H1 (cell line): ENCODE data around the gene ALK. TPM values are rescaled to one million over a fixed set of nuclear protein-coding genes. Genes with fewer than 3 reads are reported as not detected.

Source experiments
- ASH2L ChIP-seq: fragments of 200-600, 300-600 bp; sonication (generic); IDR thresholded peaks from one replicate; pipeline ENCODE4 v1.7.1; 2017; ENCODE audit warnings: low read length
- CHD1 ChIP-seq: IDR thresholded peaks from 2 replicates; pipeline ENCODE4 v1.6.1; 2012; ENCODE audit warnings: low read depth, low read length, improper control_type of control experiment
- CHD2 ChIP-seq: IDR thresholded peaks from 2 replicates; pipeline ENCODE4 v1.6.1; 2012; ENCODE audit warnings: low read length, improper control_type of control experiment
- HDAC6 ChIP-seq: IDR thresholded peaks from one replicate; pipeline ENCODE4 v1.7.1; 2012; ENCODE audit warnings: low read depth, mild to moderate bottlenecking, inconsistent platforms, low read length, moderate library complexity
- SP2 ChIP-seq: IDR thresholded peaks from 2 replicates; pipeline ENCODE4 v1.6.1; 2012; ENCODE audit warnings: mild to moderate bottlenecking, low read length, inconsistent platforms
- polyA plus RNA-seq, 7 experiments: library from polyadenylated mRNA; depleted of rRNA in 3 of 7; stranded (reverse) in 5 of 7; unstranded in 2 of 7; fragments of >200 nt in 5 of 7; fragments of 200-250 nt in 2 of 7; gene quantifications; 1 replicate in 5 of 7; 2 replicates in 1 of 7; 4 replicates in 1 of 7; pipeline versions ENCODE4 v1.2.1 to v1.2.3, GENCODE V29; 2011 to 2013; ENCODE audit warnings: missing spikeins in 2 of 7, mixed read lengths in 2 of 7
- total RNA-seq: library from RNA; stranded (reverse); fragmentation: NEBNext Ultra II Directional; extraction: Animal tissue kit (Norgen Biotek cat#: 25700); gene quantifications from 2 replicates; pipeline ENCODE4 v1.2.1, GENCODE V29; 2021
- TF ChIP-seq, protein P1 (sequence below): IDR thresholded peaks from 2 replicates; pipeline ENCODE4 v1.6.1; 2011; ENCODE audit warnings: low read depth, mild to moderate bottlenecking, low read length; ENCODE audit not compliant: insufficient read depth

ALK gene
- total and polyA plus RNA-seq, 2 of the 8 experiments (the other 6 are each of a cell fraction or from before 2014, with no cell fraction given): 0.02 to 0.09 TPM

DNA sequence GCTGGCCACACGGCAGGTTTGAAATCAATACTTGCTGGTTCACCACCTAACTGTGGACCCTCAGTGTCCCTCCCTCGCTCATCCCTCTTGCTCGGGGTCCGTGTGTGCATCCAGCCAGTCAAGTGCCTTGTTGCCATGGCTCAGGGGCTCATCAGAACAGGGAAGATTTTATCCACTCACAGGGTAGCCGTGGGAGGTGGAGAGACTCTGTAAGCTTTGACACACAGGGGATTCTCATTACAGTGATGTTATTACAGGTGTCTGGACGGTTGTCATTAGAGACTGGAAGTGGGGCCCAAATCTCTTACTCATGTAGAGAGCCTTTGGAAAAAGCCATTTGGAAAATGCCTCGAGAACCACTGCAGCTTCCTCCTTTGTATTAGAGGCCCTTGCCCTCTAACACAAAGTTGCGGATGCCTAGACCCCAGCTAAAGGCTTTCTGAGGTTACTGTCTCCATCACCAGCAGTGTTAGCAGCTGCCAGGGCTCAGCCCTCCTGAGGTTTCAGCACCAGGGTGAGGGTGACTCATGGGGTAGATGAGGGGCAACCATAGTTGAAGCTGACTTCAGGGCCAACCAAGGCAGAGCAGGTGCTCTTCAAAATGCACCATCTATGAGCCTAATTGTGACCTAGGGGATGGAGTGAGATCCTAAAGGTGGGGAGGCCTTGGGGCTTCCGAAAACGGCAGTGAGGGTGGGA lies 610.6 kb downstream of the ALK start (continued):
- TF ChIP-seq CHD1 (no peak), CHD2 (no peak), ASH2L (no peak), HDAC6 (no peak), SP2 (no peak)
- TF ChIP-seq, protein P1, sequence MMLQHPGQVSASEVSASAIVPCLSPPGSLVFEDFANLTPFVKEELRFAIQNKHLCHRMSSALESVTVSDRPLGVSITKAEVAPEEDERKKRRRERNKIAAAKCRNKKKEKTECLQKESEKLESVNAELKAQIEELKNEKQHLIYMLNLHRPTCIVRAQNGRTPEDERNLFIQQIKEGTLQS: no peak
